Fibroblast of the aortic adventitia (primary cell): ENCODE results near the gene ARHGAP26. TPM values are rescaled to one million over a fixed set of nuclear protein-coding genes. Genes with fewer than 3 reads are reported as not detected.

Experiments
- DNase-seq: peaks from one replicate; pipeline ENCODE4 v3.0.0-alpha.2; 2010; ENCODE audit warnings: low read depth
- H3K4me3 ChIP-seq: 2 replicates; pipeline ENCODE4 v1.5.1; 2011; ENCODE audit warnings: low read depth, mild to moderate bottlenecking, control low read depth, low read length, moderate library complexity
- CTCF ChIP-seq: IDR thresholded peaks from 2 replicates; pipeline ENCODE4 v1.5.1; 2011; ENCODE audit warnings: mild to moderate bottlenecking, low read length, control low read depth, inconsistent platforms; ENCODE audit not compliant: insufficient read depth
- total RNA-seq: library from RNA; depleted of rRNA; stranded (reverse); fragments of >200 nt; gene quantifications from 2 replicates; pipeline ENCODE4 v1.2.3, GENCODE V29; 2012; ENCODE audit warnings: low replicate concordance

Gene ARHGAP26
- total RNA-seq, 1 donor, result 9.0 TPM

- no peak for TF ChIP-seq CTCF
- DNase-seq, result peak; percentile 77
- no peak overlapping the region for H3K4me3 ChIP-seq
These were observed 124.6 kb downstream of the ARHGAP26 start for GRCh38 chr5:142894749-142895148.

GRCh38 chr5:142896325-142897007 lies 126.3 kb downstream of the ARHGAP26 start:
- TF ChIP-seq CTCF, result no peak

GRCh38 chr5:142897328-142897727 lies 127.2 kb downstream of the ARHGAP26 start:
- no peak for TF ChIP-seq CTCF
- no peak for DNase-seq
- H3K4me3 ChIP-seq, result no peak overlapping the region

More at GRCh38 chr5:142896325-142897007, 126.3 kb downstream of the ARHGAP26 start:
- no peak overlapping the region for H3K4me3 ChIP-seq
- DNase-seq, result no peak

GRCh38 chr5:142900927-142901326 lies 130.8 kb downstream of the ARHGAP26 start:
- no peak overlapping the region for H3K4me3 ChIP-seq
- peak; percentile 75 for DNase-seq
- no peak for TF ChIP-seq CTCF

- no peak overlapping the region for H3K4me3 ChIP-seq
- no peak for DNase-seq
- TF ChIP-seq CTCF, result no peak
These were observed 131.5 kb downstream of the ARHGAP26 start for GRCh38 chr5:142901476-142902185.

GRCh38 chr5:142902186-142902965 lies 132.2 kb downstream of the ARHGAP26 start:
- no peak for TF ChIP-seq CTCF
- no peak for DNase-seq
- no peak overlapping the region for H3K4me3 ChIP-seq
